ENCODE results near the gene RIPOR3.

The RIPOR3 gene

GRCh38 chr20:50567860-50568548, 123.3 kb downstream of the RIPOR3 start:
- DNase-seq = no peak

GRCh38 chr20:50565871-50566270, 125.5 kb downstream of the RIPOR3 start:
- no peak for DNase-seq

DNA sequence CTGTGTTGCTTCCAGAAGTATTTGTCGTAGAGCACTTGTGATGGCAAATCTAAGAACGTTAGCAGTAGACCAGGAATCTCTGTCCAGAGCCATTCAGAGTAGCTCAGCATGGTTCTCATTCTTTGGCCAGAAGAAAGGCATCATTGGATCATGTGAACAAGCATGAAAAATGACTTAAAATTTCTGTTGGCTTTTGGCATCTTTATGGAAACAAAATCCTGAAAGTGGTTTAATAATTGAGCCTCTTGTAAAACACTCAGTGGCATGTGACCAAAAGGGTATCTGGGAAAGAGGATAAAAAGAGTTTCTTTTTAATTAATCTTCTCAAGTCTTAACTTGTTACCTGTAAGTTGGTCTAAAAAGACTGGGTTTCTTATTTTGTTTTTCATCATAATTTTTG, 126.0 kb downstream of the RIPOR3 start:
- no peak for DNase-seq

DNA sequence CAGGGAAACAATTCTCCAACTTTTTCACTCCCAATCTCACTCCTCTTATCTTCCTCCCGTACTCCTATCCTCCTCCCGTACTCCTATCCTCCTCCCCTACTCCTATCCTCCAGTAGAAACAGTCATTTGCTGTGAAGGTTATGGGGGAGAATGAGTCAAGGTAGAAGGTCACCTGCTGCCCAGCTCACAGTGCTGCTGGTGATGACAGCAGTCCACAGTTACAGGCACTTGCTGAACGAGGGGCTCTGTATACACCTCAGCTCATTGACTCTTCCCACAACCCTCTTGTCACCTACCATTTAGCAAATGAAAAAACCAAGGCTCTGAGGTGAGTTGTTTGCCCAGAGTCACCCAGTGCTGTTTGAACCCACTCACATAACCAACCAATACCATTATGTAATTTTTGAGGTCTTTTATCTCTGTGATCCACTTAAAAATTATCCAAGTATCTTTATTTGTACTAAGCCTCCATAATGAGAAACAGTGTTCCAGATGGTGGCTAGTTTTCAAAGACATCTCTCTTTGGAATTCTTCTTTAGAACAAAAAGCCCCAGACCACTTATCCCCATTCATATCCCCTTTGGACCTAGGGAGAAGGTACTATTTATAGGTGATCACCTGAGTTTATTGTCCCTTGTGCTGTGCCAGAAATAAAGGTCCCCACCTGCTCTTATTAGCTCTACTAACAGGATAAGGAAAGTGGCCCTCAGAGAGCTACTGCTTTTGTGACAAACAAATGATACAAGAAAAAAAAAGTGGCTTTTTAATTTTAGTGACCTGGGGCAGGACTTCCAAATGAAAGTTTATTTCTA, 128.0 kb downstream of the RIPOR3 start:
- DNase-seq = peak; percentile 56

DNA sequence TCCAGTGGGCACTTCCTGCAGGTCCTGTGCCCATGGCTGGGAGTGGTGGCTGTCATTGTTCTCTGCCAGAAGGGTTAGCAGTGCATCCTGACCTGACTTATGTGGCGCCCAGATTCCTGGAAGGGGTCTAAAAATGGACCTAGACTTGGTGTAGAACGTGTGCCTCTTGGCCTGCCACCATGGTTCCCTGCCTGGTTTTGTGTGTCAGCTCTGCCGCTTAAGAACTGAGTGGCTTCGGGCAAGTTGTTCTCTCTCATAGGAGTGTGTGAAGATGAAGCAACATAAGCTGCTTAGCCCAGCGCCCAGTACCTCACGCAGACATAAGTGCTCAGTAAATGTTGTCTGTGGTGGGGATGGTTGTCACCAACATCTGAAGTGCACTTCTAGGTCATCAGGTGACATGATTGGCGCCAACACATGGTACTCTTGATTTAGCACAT, 129.1 kb downstream of the RIPOR3 start:
- peak; percentile 35 for DNase-seq

DNA sequence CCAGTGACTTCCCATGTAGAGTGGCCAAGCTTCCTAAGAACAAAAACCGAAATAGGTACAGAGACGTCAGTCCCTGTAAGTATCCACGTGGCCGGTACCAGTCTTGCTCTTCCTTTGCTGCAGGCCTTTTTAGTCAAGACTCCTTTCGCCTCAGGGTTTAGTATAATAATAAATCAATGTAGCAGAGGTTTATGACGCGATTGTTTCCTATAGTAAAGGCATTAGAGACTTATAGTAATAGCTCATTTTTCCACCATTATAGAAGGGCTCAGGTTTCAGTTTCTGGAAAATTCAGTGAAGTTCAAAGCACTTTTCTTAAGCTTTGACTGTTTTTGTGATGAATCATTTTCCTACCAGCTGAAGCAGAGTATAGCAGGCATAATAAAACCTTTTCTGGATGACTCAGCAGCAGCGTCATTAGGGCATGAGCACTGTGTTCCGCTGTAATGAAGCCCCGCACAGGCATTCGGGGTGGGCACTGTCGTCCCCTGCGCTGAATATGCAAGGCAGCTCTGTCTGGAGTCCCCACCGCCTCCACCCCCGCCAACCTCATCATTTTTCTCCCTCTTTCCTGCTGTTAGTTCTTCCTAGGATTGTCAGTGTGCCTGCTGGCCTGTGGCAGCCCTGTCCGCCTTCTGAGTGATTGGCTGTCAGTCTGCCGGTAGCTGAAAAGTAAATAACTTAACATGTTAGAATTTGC, 129.8 kb downstream of the RIPOR3 start:
- no peak for DNase-seq

- no peak for DNase-seq
These were observed 130.5 kb downstream of the RIPOR3 start for GRCh38 chr20:50560867-50561266.

GRCh38 chr20:50559856-50560638, 131.3 kb downstream of the RIPOR3 start:
- no peak for DNase-seq

- no peak for DNase-seq
These were observed 132.2 kb downstream of the RIPOR3 start for GRCh38 chr20:50559149-50559548.

- DNase-seq = no peak
These were observed 132.8 kb downstream of the RIPOR3 start for GRCh38 chr20:50558483-50558925.

DNA sequence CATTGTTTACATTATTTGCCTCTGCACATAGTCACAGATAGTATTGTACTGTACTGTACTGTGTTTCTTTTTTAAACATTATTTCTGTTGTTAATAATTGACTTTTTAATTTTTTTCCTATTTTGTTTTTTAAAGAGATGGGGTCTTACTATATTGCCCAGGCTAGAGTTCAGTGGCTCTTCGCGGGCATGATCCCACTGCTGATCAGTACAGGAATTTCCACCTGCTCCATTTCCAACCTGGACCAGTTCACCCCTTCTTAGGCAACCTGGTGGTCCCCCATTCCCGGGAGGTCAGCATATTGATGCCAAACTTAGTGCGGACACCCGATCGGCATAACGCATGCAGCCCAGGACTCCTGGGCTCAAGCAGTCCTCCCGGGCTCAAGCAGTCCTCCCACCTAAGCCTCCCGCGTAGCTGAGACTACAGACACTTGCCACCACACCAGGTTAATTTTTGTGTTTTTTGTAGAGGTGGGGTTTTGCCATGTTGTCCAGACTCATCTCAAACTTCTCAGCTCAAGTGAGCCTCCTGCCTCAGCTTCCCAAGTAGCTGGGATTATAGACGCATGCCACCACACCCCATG, 133.7 kb downstream of the RIPOR3 start:
- DNase-seq = no peak

- DNase-seq = no peak
These were observed 135.7 kb downstream of the RIPOR3 start for GRCh38 chr20:50555662-50556061.

DNA sequence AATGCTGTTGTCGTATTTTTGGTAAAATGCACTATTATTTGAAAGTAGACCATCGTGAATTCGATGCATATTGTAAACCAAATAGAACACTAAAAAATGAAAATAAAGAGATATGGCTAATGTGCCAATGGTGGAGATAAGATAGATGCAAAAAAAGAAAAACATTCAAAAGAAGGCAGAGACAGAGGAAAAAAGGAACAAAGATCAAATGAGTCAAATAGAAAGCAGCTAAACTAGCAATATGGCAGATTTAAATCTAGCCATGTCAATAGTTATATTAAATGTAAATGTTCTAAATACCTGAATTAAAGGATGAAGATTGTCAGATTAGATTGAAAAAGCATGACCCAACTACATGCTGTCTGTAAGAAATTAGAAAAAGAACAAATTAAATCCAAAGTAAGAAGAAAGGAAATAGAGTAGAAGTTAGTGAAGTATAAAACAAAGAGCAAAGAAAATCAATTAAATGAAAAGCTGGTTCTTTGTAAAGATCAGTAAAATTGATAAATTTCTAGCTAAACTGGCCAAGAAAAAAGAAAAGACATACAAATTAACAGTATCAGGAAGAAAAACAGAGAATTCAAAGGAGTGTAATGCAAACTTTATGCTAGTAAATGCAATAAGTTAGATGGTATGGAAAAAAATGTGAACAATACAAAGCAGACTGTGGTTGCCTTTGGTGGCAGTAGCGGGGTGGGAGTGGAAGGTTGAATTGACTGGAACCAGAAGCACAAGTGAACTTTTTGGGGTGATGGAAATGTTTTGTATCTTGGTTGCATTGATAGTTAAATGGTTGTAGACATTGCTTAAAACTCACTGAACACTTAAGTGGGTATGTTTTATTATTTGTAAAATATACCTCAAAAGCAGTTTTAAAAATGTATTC, 136.4 kb downstream of the RIPOR3 start:
- no peak for DNase-seq

- DNase-seq = no peak
These were observed 138.4 kb downstream of the RIPOR3 start for GRCh38 chr20:50552979-50553378.

- DNase-seq = no peak
These were observed 140.1 kb downstream of the RIPOR3 start for GRCh38 chr20:50551288-50551687.

GRCh38 chr20:50550531-50550930, 140.8 kb downstream of the RIPOR3 start:
- no peak for DNase-seq

GRCh38 chr20:50548396-50548795, 142.9 kb downstream of the RIPOR3 start:
- no peak for DNase-seq

- no peak for DNase-seq
These were observed 143.4 kb downstream of the RIPOR3 start for GRCh38 chr20:50547964-50548363.

GRCh38 chr20:50546729-50547314, 144.5 kb downstream of the RIPOR3 start:
- DNase-seq = no peak

GRCh38 chr20:50545126-50545525, 146.2 kb downstream of the RIPOR3 start:
- DNase-seq = no peak

DNA sequence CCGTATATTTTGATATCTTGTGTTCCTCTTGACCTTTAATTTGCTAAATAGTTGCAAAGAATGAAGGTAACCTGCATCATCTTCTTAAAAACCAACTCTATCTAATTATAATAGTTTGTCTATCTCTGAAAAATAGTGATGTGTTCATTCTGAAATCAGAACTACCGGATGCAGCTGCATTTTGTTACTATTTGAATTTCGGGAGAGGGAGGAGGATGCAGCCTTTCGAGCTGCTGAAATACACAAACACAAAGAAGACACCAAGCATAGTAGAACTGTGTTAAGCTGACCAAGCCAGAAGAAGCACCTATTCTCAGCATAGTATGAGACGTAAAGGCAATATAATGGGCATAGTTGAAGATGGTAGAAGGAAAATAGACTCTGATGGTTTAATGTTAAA, 148.0 kb downstream of the RIPOR3 start:
- DNase-seq = no peak

Data from NCI-H524 treated with DMSO at 0.1 percent for 48 hours (cell line).